Vagina (tissue), 2 donors: ENCODE results near the gene PLAC1. TPM values are rescaled to one million over a fixed set of nuclear protein-coding genes. Genes with fewer than 3 reads are reported as not detected.

ENCODE experiments used
- DNase-seq, 2 donors: peaks; one replicate each; pipeline ENCODE4 v3.0.0-alpha.2; 2017; ENCODE audit errors: extremely low spot score in 2 of 2
- H3K27ac ChIP-seq: fragments of 200-600 bp; sonication (generic); one replicate; pipeline ENCODE4 v1.5.1; 2019
- H3K27me3 ChIP-seq: fragments of 200-600 bp; sonication (generic); one replicate; pipeline ENCODE4 v1.5.1; 2019
- H3K36me3 ChIP-seq, 2 donors: fragments of 200-600 bp; sonication (generic); one replicate each; pipeline ENCODE4 v1.5.1; 2017 to 2019
- H3K4me1 ChIP-seq: fragments of 200-600 bp; sonication (generic); one replicate; pipeline ENCODE4 v1.5.1; 2019
- H3K4me3 ChIP-seq, 2 donors: fragments of 200-600 bp; sonication (generic); 1 replicate in 1 of 2; 2 replicates in 1 of 2; pipeline ENCODE4 v1.5.1; 2016 to 2019
- H3K9me3 ChIP-seq: fragments of 200-600 bp; sonication (generic); one replicate; pipeline ENCODE4 v1.5.1; 2019
- CTCF ChIP-seq, 3 experiments: fragments of 450-650 bp in 2 of 3; fragments of 200-600 bp in 1 of 3; sonication (generic) in 1 of 3; IDR thresholded peaks; one replicate each; pipeline ENCODE4 v1.5.1; 2017 to 2019; ENCODE audit warnings: antibody characterized with exemption in 3 of 3, mild to moderate bottlenecking in 2 of 3, moderate library complexity in 2 of 3
- POLR2A ChIP-seq, 2 donors: fragments of 450-650 bp; IDR thresholded peaks; one replicate each; pipeline ENCODE4 v1.6.1; 2017; ENCODE audit warnings: antibody characterized with exemption in 2 of 2, mild to moderate bottlenecking in 2 of 2, moderate library complexity in 2 of 2
- POLR2AphosphoS5 ChIP-seq, 2 donors: sonication (generic); formaldehyde crosslinking; IDR thresholded peaks; one replicate each; pipeline ENCODE4 v1.9.0; 2017; ENCODE audit warnings: antibody characterized with exemption in 2 of 2, mild to moderate bottlenecking in 2 of 2, low read depth in 1 of 2; ENCODE audit not compliant: insufficient read depth in 1 of 2
- intact Hi-C: fragments of 100-400 bp; cut with DNase I; formaldehyde crosslinking; loops from one replicate; pipeline ENCODE4 v1.15.1; 2023
- total RNA-seq: library from RNA; depleted of rRNA; stranded (reverse); fragments of >200 nt; gene quantifications from one replicate; pipeline ENCODE4 v1.2.3, GENCODE V29; 2016

PLAC1 gene
- total RNA-seq, 1 donor from 2014 or later = not detected

- no peaks in the 10 kb centered on the region for H3K9me3 ChIP-seq
- DNase-seq = no peak
- H3K4me1 ChIP-seq = no peaks in the 10 kb centered on the region
- TF ChIP-seq POLR2A (IDR thresholded peaks at IDR 0.05) (no peak), CTCF (IDR thresholded peaks at IDR 0.05) (no peak), POLR2AphosphoS5 (IDR thresholded peaks at IDR 0.05; ENCODE audit: insufficient read depth in 1 of 2, low read depth in 1 of 2) (no peak)
- intact Hi-C loops = no loop called here
- H3K36me3 ChIP-seq = no peaks in the 10 kb centered on the region
- H3K4me3 ChIP-seq = peak overlapping the region; percentile 38 to 46
- peak overlapping the region; percentile 52 for H3K27ac ChIP-seq
- no peaks in the 10 kb centered on the region for H3K27me3 ChIP-seq
Measured at GRCh38 chrX:134548257-134549201, 109.7 kb downstream of the PLAC1 start.

- H3K9me3 ChIP-seq = no peaks in the 10 kb centered on the region
- no peaks in the 10 kb centered on the region for H3K27me3 ChIP-seq
- no peak for DNase-seq
- H3K27ac ChIP-seq = no peak overlapping the region
- no peak for TF ChIP-seq POLR2A (IDR thresholded peaks at IDR 0.05)
- TF ChIP-seq CTCF (IDR thresholded peaks at IDR 0.05) = no peak
- TF ChIP-seq POLR2AphosphoS5 (IDR thresholded peaks at IDR 0.05; ENCODE audit: insufficient read depth in 1 of 2, low read depth in 1 of 2) = no peak
- H3K4me1 ChIP-seq = no peaks in the 10 kb centered on the region
- no peaks in the 10 kb centered on the region for H3K36me3 ChIP-seq
- H3K4me3 ChIP-seq = peak overlapping the region in 1 of 2 donors; percentile 46
- intact Hi-C loops = no loop called here
Measured at GRCh38 chrX:134547047-134547679, 111.1 kb downstream of the PLAC1 start.

- intact Hi-C loops = no loop called here
- H3K27ac ChIP-seq = peak overlapping the region; percentile 6
- no peaks in the 10 kb centered on the region for H3K27me3 ChIP-seq
- no peaks in the 10 kb centered on the region for H3K4me1 ChIP-seq
- H3K36me3 ChIP-seq = no peaks in the 10 kb centered on the region
- DNase-seq = no peak
- H3K9me3 ChIP-seq = no peaks in the 10 kb centered on the region
- TF ChIP-seq POLR2AphosphoS5 (IDR thresholded peaks at IDR 0.05; ENCODE audit: insufficient read depth in 1 of 2, low read depth in 1 of 2) (no peak), CTCF (IDR thresholded peaks at IDR 0.05) (no peak)
- no peak overlapping the region for H3K4me3 ChIP-seq
Measured at GRCh38 chrX:134546187-134546586, 112.1 kb downstream of the PLAC1 start.

GRCh38 chrX:134545510-134545909, 112.8 kb downstream of the PLAC1 start:
- H3K4me3 ChIP-seq = no peak overlapping the region
- peak overlapping the region; percentile 52 for H3K27ac ChIP-seq
- H3K9me3 ChIP-seq = no peaks in the 10 kb centered on the region
- intact Hi-C loops = no loop called here
- no peak for DNase-seq
- TF ChIP-seq POLR2A (IDR thresholded peaks at IDR 0.05) = no peak
- no peak for TF ChIP-seq POLR2AphosphoS5 (IDR thresholded peaks at IDR 0.05; ENCODE audit: insufficient read depth in 1 of 2, low read depth in 1 of 2)
- TF ChIP-seq CTCF (IDR thresholded peaks at IDR 0.05) = no peak
- H3K4me1 ChIP-seq = no peaks in the 10 kb centered on the region
- no peaks in the 10 kb centered on the region for H3K36me3 ChIP-seq
- no peaks in the 10 kb centered on the region for H3K27me3 ChIP-seq
